IMR-90 (cell line): ENCODE results near the gene BCAS4. TPM values are rescaled to one million over a fixed set of nuclear protein-coding genes. Genes with fewer than 3 reads are reported as not detected.

Source experiments
- ATAC-seq: fragments of 200-7000 bp; cut with Tn5 transposase; 2 replicates; pipeline ENCODE4 v1.9.1; 2020; ENCODE audit warnings: low read depth, mild to moderate bottlenecking, moderate library complexity
- BruUV-seq: library from RNA; stranded (reverse); fragments of 400-500 nt; replicated peaks from 2 replicates; lab custom pipeline; 2021; lab: Mats Ljungman, UMichigan
- CTCF ChIA-PET: fragments of 300-600 bp; formaldehyde crosslinking; extraction: SDS; loops from one replicate; lab custom pipeline; 2021; ENCODE audit warnings: antibody characterized with exemption; lab: Yijun Ruan, JAX
- POLR2A ChIA-PET: fragments of 300-600 bp; sonication (Branson Sonifier 250); formaldehyde crosslinking; loops from one replicate; lab custom pipeline; 2022; ENCODE audit warnings: antibody characterized with exemption; ENCODE audit not compliant: unreplicated experiment; lab: Charles Lee
- DNase-seq: peaks from one replicate; pipeline ENCODE4 v3.0.0; 2013
- H2AFZ ChIP-seq: replicated peaks from 2 replicates; pipeline ENCODE3; 2013; ENCODE audit warnings: low read length, mild to moderate bottlenecking; ENCODE audit not compliant: poor library complexity
- H2AK5ac ChIP-seq: 2 replicates; pipeline ENCODE4 v1.6.1; 2013; ENCODE audit warnings: low read depth, low read length, inconsistent platforms
- H2AK9ac ChIP-seq: replicated peaks from 2 replicates; pipeline ENCODE3; 2013; ENCODE audit warnings: mild to moderate bottlenecking, low read depth, low read length, moderate library complexity; ENCODE audit not compliant: poor library complexity
- H2BK120ac ChIP-seq: 2 replicates; pipeline ENCODE4 v1.6.1; 2013; ENCODE audit warnings: low read depth, low read length, inconsistent platforms
- H2BK15ac ChIP-seq: 3 replicates; pipeline ENCODE4 v1.6.1; 2013; ENCODE audit warnings: low read depth, low read length, inconsistent platforms
- H2BK20ac ChIP-seq: 2 replicates; pipeline ENCODE4 v1.6.1; 2013; ENCODE audit warnings: low read depth, mild to moderate bottlenecking, inconsistent platforms, low read length, moderate library complexity
- H2BK5ac ChIP-seq: 2 replicates; pipeline ENCODE4 v1.6.1; 2013; ENCODE audit warnings: mild to moderate bottlenecking, low read depth, low read length, inconsistent platforms; ENCODE audit not compliant: poor library complexity, severe bottlenecking
- H3K14ac ChIP-seq: replicated peaks from 2 replicates; pipeline ENCODE4 v1.6.1; 2013; ENCODE audit warnings: low read depth, low read length, inconsistent platforms
- H3K18ac ChIP-seq: 2 replicates; pipeline ENCODE4 v1.6.1; 2013; ENCODE audit warnings: low read depth, low read length, control low read depth
- H3K23ac ChIP-seq: 2 replicates; pipeline ENCODE4 v1.6.1; 2013; ENCODE audit warnings: low read depth, low read length, inconsistent platforms
- H3K27ac ChIP-seq: 2 replicates; pipeline ENCODE4 v1.5.1; 2013; ENCODE audit warnings: mild to moderate bottlenecking, control low read depth, low read length; ENCODE audit not compliant: insufficient read depth
- H3K27me3 ChIP-seq: 2 replicates; pipeline ENCODE4 v1.6.1; 2013; ENCODE audit warnings: low read length; ENCODE audit not compliant: control insufficient read depth, insufficient read depth
- H3K36me3 ChIP-seq: 2 replicates; pipeline ENCODE4 v1.6.1; 2013; ENCODE audit warnings: low read length, mixed read lengths; ENCODE audit not compliant: control insufficient read depth, insufficient read depth
- H3K4ac ChIP-seq: 2 replicates; pipeline ENCODE4 v1.6.1; 2013; ENCODE audit warnings: low read depth, low read length, inconsistent platforms
- H3K4me1 ChIP-seq: 2 replicates; pipeline ENCODE4 v1.6.1; 2013; ENCODE audit warnings: low read length, mixed read lengths; ENCODE audit not compliant: control insufficient read depth, insufficient read depth
- H3K4me2 ChIP-seq: 2 replicates; pipeline ENCODE4 v1.6.1; 2013; ENCODE audit warnings: low read depth, mild to moderate bottlenecking, control low read depth, low read length, moderate library complexity
- H3K4me3 ChIP-seq: 2 replicates; pipeline ENCODE4 v1.5.1; 2013; ENCODE audit warnings: low read depth, mild to moderate bottlenecking, control low read depth, low read length, moderate library complexity; ENCODE audit not compliant: insufficient read depth
- H3K56ac ChIP-seq: 2 replicates; pipeline ENCODE4 v1.6.1; 2013; ENCODE audit warnings: low read length, inconsistent platforms; ENCODE audit not compliant: insufficient read depth; ENCODE audit errors: extremely low read depth
- H3K79me1 ChIP-seq, 2 experiments: 2 replicates each; pipeline ENCODE4 v1.6.1; 2013; ENCODE audit warnings: low read length in 2 of 2, inconsistent platforms in 1 of 2, low read depth in 1 of 2
- H3K9ac ChIP-seq: 2 replicates; pipeline ENCODE4 v1.6.1; 2013; ENCODE audit warnings: low read depth, low read length, control low read depth
- H3K9me1 ChIP-seq: 2 replicates; pipeline ENCODE4 v1.6.1; 2013; ENCODE audit warnings: low read length, inconsistent platforms; ENCODE audit not compliant: insufficient read depth
- H3K9me3 ChIP-seq: 2 replicates; pipeline ENCODE4 v1.6.1; 2013; ENCODE audit warnings: low read length; ENCODE audit not compliant: control insufficient read depth, insufficient read depth
- H4K20me1 ChIP-seq: 2 replicates; pipeline ENCODE4 v1.6.1; 2013; ENCODE audit warnings: low read length, inconsistent platforms; ENCODE audit not compliant: insufficient read depth
- H4K5ac ChIP-seq: 2 replicates; pipeline ENCODE4 v1.6.1; 2013; ENCODE audit warnings: mild to moderate bottlenecking, low read depth, low read length, control low read depth
- H4K8ac ChIP-seq, 2 experiments: 2 replicates each; pipeline ENCODE4 v1.6.1; 2013; ENCODE audit warnings: low read depth in 2 of 2, low read length in 2 of 2, control low read depth in 1 of 2, inconsistent platforms in 1 of 2
- H4K91ac ChIP-seq: 2 replicates; pipeline ENCODE4 v1.6.1; 2013; ENCODE audit warnings: low read depth, low read length, inconsistent platforms; ENCODE audit not compliant: insufficient read depth
- BHLHE40 ChIP-seq: fragments of 150-350 bp; IDR thresholded peaks from 2 replicates; pipeline ENCODE4 v1.6.1; 2016; ENCODE audit warnings: mild to moderate bottlenecking, low read depth, low read length
- CEBPB ChIP-seq: IDR thresholded peaks from 2 replicates; pipeline ENCODE4 v1.6.1; 2012; ENCODE audit warnings: low read depth, low read length, improper control_type of control experiment
- CHD1 ChIP-seq: IDR thresholded peaks from 2 replicates; pipeline ENCODE4 v1.6.1; 2012; ENCODE audit warnings: low read depth, low read length, improper control_type of control experiment
- FOS ChIP-seq: fragments of 150-350 bp; IDR thresholded peaks from 2 replicates; pipeline ENCODE4 v1.6.1; 2016; ENCODE audit warnings: low read depth, low read length
- MAFK ChIP-seq: IDR thresholded peaks from 2 replicates; pipeline ENCODE4 v1.6.1; 2012; ENCODE audit warnings: low read depth, low read length, improper control_type of control experiment
- MAZ ChIP-seq: IDR thresholded peaks from 2 replicates; pipeline ENCODE4 v1.6.1; 2012; ENCODE audit warnings: low read depth, mild to moderate bottlenecking, low read length, improper control_type of control experiment, moderate library complexity, borderline replicate concordance
- MXI1 ChIP-seq: IDR thresholded peaks from 2 replicates; pipeline ENCODE4 v1.6.1; 2012; ENCODE audit warnings: low read depth, mild to moderate bottlenecking, low read length, moderate library complexity, borderline replicate concordance
- NFE2L2 ChIP-seq: fragments of 150-350 bp; IDR thresholded peaks from 2 replicates; pipeline ENCODE4 v1.6.1; 2016; ENCODE audit warnings: low read depth, mild to moderate bottlenecking, low read length
- POLR2A ChIP-seq: IDR thresholded peaks from 2 replicates; pipeline ENCODE4 v1.6.1; 2012; ENCODE audit warnings: mild to moderate bottlenecking, low read depth, low read length
- RAD21 ChIP-seq: IDR thresholded peaks from 2 replicates; pipeline ENCODE4 v1.6.1; 2012; ENCODE audit warnings: low read length, improper control_type of control experiment
- RCOR1 ChIP-seq: IDR thresholded peaks from 2 replicates; pipeline ENCODE4 v1.6.1; 2012; ENCODE audit warnings: mild to moderate bottlenecking, low read length, improper control_type of control experiment; ENCODE audit not compliant: insufficient replicate concordance
- RFX5 ChIP-seq: IDR thresholded peaks from 2 replicates; pipeline ENCODE4 v1.8.0; 2012; ENCODE audit warnings: low read depth, mild to moderate bottlenecking, low read length, moderate library complexity
- SMC3 ChIP-seq: fragments of 150-350 bp; IDR thresholded peaks from 2 replicates; pipeline ENCODE4 v1.6.1; 2016; ENCODE audit warnings: low read depth, mild to moderate bottlenecking, antibody characterized with exemption, low read length, moderate library complexity
- WGBS, 2 experiments: methylation state at CpG; one replicate each; pipeline versions ENCODE4 v1.1.5 to v1.1.7; 2013; ENCODE audit warnings: missing lambda C conversion rate in 2 of 2; ENCODE audit not compliant: insufficient read length in 1 of 2; ENCODE audit errors: extremely low coverage in 2 of 2; 5-methylcytosine and 5-hydroxymethylcytosine counted together
- dilution Hi-C: fragments of 300-500 bp; cut with HindIII; formaldehyde crosslinking; loops from one replicate; pipeline ENCODE4 v1.14.3; 2018; ENCODE audit warnings: low sequenced_read_pairs; ENCODE audit not compliant: unreplicated experiment
- in situ Hi-C: fragments of 300-500 bp; cut with MboI; formaldehyde crosslinking; loops from 3 replicates; pipeline ENCODE4 v1.14.3; 2019; ENCODE audit warnings: low sequenced_read_pairs, inconsistent platforms, mixed read lengths
- intact Hi-C: fragments of 100-400 bp; cut with micrococcal nuclease; formaldehyde crosslinking; loops from 2 replicates; pipeline ENCODE4 v1.10.0; 2022
- polyA plus RNA-seq, 3 experiments: library from polyadenylated mRNA; depleted of rRNA; stranded (reverse); fragments of >200 nt; gene quantifications; 2 replicates each; pipeline ENCODE4 v1.2.3, GENCODE V29; 2012; ENCODE audit warnings: low replicate concordance in 1 of 3
- total RNA-seq: library from RNA; depleted of rRNA; stranded (reverse); fragments of >200 nt; gene quantifications from 2 replicates; pipeline ENCODE4 v1.2.3, GENCODE V29; 2012
- TF ChIP-seq, protein P1 (sequence below): fragments of 150-350 bp; IDR thresholded peaks from 2 replicates; pipeline ENCODE4 v1.6.1; 2017; ENCODE audit warnings: mild to moderate bottlenecking, antibody characterized with exemption, low read length, low read depth
- TF ChIP-seq, protein P2 (sequence below): conservative IDR thresholded peaks from 2 replicates; pipeline ENCODE4 v1.5.1; 2012; ENCODE audit warnings: mild to moderate bottlenecking, low read depth, low read length, improper control_type of control experiment

BCAS4 gene
- total and polyA plus RNA-seq, 2 of the 4 experiments (the other 2 are of a cell fraction) = 42.7 to 47.5 TPM

DNA sequence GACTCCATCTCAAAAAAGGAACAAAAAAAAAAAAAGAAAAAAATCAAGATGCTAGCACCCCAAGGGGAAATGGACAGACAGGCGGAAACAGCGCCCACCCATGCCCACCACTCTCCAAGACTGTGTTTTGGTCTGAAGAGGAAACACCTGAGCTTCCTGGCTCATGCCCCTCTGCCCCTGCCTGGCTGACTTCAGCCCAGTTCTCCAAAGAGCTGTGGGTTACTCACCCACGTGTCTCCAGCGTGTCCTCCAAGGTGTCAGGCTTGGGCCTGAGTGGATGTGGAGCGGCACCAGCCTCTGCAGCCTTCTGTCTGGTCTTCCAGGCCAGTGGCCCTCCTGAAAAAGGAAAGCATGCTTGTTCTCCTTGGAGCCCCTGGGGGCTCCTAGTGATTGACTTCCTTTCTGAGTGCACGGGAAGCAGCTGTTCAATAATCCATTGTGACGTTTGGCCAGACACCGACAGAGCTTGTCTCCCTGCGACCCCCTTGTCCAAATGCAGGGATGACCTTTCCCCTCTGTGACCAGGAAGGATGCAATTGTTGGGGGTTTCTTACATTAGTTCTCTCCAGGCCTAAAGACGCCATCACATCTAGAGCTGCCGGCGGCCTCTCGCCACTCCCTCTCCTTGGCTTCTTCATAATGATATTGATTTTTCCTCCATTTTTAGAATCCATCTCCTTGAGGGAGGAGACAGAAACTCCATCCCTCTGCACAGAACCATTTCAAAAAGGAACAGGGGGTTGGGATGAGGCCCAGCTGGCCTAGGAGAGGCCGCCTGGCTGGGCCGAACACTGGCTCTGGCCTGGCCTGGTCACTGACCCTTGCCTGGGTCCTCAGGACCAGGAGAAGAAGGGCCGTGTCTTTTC is 77.9 kb downstream of the BCAS4 start:
- intact Hi-C loops (no loop called here), in situ Hi-C loops (no loop called here), dilution Hi-C loops (no loop called here)
- Histone ChIP-seq H3K9me3 (no peaks in the 10 kb centered on the region), H3K4me1 (peaks cover 10% of the 10 kb centered on the region), H3K56ac (no peak overlapping the region), H4K5ac (no peak overlapping the region), H3K9me1 (peaks cover 17% of the 10 kb centered on the region), H3K79me1 (peaks cover 0 to 9% of the 10 kb centered on the region in 2 experiments; a peak in 2 of 4 replicates), H2BK120ac (no peak overlapping the region), H2BK20ac (no peak overlapping the region), H3K4me3 (no peak overlapping the region), H3K14ac (no peak overlapping the region), H2BK5ac (no peak overlapping the region), H2AFZ (no peak overlapping the region), H3K4me2 (no peak overlapping the region), H3K4ac (no peak overlapping the region), H3K23ac (no peak overlapping the region), H4K91ac (no peak overlapping the region), H3K27me3 (no peaks in the 10 kb centered on the region), H3K9ac (no peak overlapping the region), H4K20me1 (0 out of 2 replicates have a peak, but pooled peaks cover 7% of the 10 kb centered on the region), H3K18ac (no peak overlapping the region), H3K36me3 (peaks cover 10% of the 10 kb centered on the region), H3K27ac (no peak overlapping the region), H2AK5ac (no peak overlapping the region), H4K8ac (no peak overlapping the region), H2BK15ac (no peak overlapping the region), H2AK9ac (no peak overlapping the region)
- BruUV-seq = no TSS peak
- ChIA-PET CTCF (no interaction called here), POLR2A (no interaction called here)
- WGBS, 2 experiments = 100% methylated on average over 1 of the region's 16 CpGs; no CpG with 5 or more reads in 1 of the 2 experiments
- ATAC-seq = no peak
- no peak for DNase-seq
- TF ChIP-seq CHD1 (no peak), CEBPB (no peak), SMC3 (no peak), NFE2L2 (no peak), RFX5 (no peak), MXI1 (no peak), MAFK (no peak), FOS (no peak), RAD21 (no peak), POLR2A (no peak), RCOR1 (no peak), BHLHE40 (no peak), MAZ (no peak)
- TF ChIP-seq, protein P1, sequence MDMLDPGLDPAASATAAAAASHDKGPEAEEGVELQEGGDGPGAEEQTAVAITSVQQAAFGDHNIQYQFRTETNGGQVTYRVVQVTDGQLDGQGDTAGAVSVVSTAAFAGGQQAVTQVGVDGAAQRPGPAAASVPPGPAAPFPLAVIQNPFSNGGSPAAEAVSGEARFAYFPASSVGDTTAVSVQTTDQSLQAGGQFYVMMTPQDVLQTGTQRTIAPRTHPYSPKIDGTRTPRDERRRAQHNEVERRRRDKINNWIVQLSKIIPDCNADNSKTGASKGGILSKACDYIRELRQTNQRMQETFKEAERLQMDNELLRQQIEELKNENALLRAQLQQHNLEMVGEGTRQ = no peak
- TF ChIP-seq, protein P2, sequence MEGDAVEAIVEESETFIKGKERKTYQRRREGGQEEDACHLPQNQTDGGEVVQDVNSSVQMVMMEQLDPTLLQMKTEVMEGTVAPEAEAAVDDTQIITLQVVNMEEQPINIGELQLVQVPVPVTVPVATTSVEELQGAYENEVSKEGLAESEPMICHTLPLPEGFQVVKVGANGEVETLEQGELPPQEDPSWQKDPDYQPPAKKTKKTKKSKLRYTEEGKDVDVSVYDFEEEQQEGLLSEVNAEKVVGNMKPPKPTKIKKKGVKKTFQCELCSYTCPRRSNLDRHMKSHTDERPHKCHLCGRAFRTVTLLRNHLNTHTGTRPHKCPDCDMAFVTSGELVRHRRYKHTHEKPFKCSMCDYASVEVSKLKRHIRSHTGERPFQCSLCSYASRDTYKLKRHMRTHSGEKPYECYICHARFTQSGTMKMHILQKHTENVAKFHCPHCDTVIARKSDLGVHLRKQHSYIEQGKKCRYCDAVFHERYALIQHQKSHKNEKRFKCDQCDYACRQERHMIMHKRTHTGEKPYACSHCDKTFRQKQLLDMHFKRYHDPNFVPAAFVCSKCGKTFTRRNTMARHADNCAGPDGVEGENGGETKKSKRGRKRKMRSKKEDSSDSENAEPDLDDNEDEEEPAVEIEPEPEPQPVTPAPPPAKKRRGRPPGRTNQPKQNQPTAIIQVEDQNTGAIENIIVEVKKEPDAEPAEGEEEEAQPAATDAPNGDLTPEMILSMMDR = no peak
